T follicular helper cell (primary cell): ENCODE data around the gene COPS8.

Experiments
- DNase-seq: peaks from one replicate; pipeline ENCODE4 v3.0.0-alpha.2; 2020; ENCODE audit warnings: low read depth
- total RNA-seq, 2 experiments: gene quantifications; one replicate each; lab custom pipeline; 2026; lab: John Stamatoyannopoulos, UW

COPS8 gene
- total RNA-seq: 46.1 to 57.3 reads per million in 2 experiments

- peak; percentile 83 for DNase-seq
These were observed at the start of gene COPS8 for GRCh38 chr2:237085248-237086221. TSS of gene COPS8 (plus strand) at chr2:237085889. CDS start at chr2:237085965, 76 bp downstream.

- no peak for DNase-seq
These were observed 46.2 kb upstream of the COPS8 start for GRCh38 chr2:237039301-237040031.

GRCh38 chr2:237041231-237041630 is 44.5 kb upstream of the COPS8 start:
- no peak for DNase-seq

- DNase-seq: no peak
These were observed 43.6 kb upstream of the COPS8 start for GRCh38 chr2:237042101-237042500.

GRCh38 chr2:237043866-237044265 is 41.8 kb upstream of the COPS8 start:
- no peak for DNase-seq

GRCh38 chr2:237044281-237044680 is 41.4 kb upstream of the COPS8 start:
- no peak for DNase-seq

GRCh38 chr2:237045449-237045848 is 40.2 kb upstream of the COPS8 start:
- no peak for DNase-seq

GRCh38 chr2:237048595-237048994 is 37.1 kb upstream of the COPS8 start:
- no peak for DNase-seq

GRCh38 chr2:237051861-237052260 is 33.8 kb upstream of the COPS8 start:
- no peak for DNase-seq

GRCh38 chr2:237053066-237053465 is 32.6 kb upstream of the COPS8 start:
- no peak for DNase-seq

- no peak for DNase-seq
These were observed 30.1 kb upstream of the COPS8 start for GRCh38 chr2:237055386-237056100.

- no peak for DNase-seq
These were observed 29.3 kb upstream of the COPS8 start for GRCh38 chr2:237056287-237056875.

- no peak for DNase-seq
These were observed 28.6 kb upstream of the COPS8 start for GRCh38 chr2:237057107-237057506.

- DNase-seq: no peak
These were observed 27.8 kb upstream of the COPS8 start for GRCh38 chr2:237057893-237058300.

GRCh38 chr2:237058423-237058822 is 27.3 kb upstream of the COPS8 start:
- DNase-seq: no peak

GRCh38 chr2:237059155-237059875 is 26.4 kb upstream of the COPS8 start:
- DNase-seq: no peak

- DNase-seq: no peak
These were observed 25.0 kb upstream of the COPS8 start for GRCh38 chr2:237060534-237061312.

GRCh38 chr2:237061356-237061755 is 24.3 kb upstream of the COPS8 start:
- no peak for DNase-seq

- no peak for DNase-seq
These were observed 23.1 kb upstream of the COPS8 start for GRCh38 chr2:237062585-237062984.
